H1 (cell line): Measurements from ENCODE around the gene C2orf92. TPM values are rescaled to one million over a fixed set of nuclear protein-coding genes. Genes with fewer than 3 reads are reported as not detected.

Source experiments
- BCL11A ChIP-seq, 2 experiments: IDR thresholded peaks; one replicate each; pipeline ENCODE4 v1.6.1; 2011; ENCODE audit warnings: low read depth in 2 of 2, low read length in 2 of 2, mild to moderate bottlenecking in 2 of 2
- CTBP2 ChIP-seq: IDR thresholded peaks from 2 replicates; pipeline ENCODE4 v1.7.0; 2011; ENCODE audit warnings: borderline replicate concordance, mild to moderate bottlenecking, moderate library complexity, mixed read lengths, low read length; ENCODE audit not compliant: insufficient read depth, insufficient read length
- polyA plus RNA-seq, 7 experiments: library from polyadenylated mRNA; depleted of rRNA in 3 of 7; stranded (reverse) in 5 of 7; unstranded in 2 of 7; fragments of >200 nt in 5 of 7; fragments of 200-250 nt in 2 of 7; gene quantifications; 1 replicate in 5 of 7; 2 replicates in 1 of 7; 4 replicates in 1 of 7; pipeline versions ENCODE4 v1.2.1 to v1.2.3, GENCODE V29; 2011 to 2013; ENCODE audit warnings: missing spikeins in 2 of 7, mixed read lengths in 2 of 7
- total RNA-seq: library from RNA; stranded (reverse); fragmentation: NEBNext Ultra II Directional; extraction: Animal tissue kit (Norgen Biotek cat#: 25700); gene quantifications from 2 replicates; pipeline ENCODE4 v1.2.1, GENCODE V29; 2021

The C2orf92 gene
- total and polyA plus RNA-seq, 2 of the 8 experiments (the other 6 are each of a cell fraction or from before 2014, with no cell fraction given), result 2.3 to 3.7 TPM

DNA sequence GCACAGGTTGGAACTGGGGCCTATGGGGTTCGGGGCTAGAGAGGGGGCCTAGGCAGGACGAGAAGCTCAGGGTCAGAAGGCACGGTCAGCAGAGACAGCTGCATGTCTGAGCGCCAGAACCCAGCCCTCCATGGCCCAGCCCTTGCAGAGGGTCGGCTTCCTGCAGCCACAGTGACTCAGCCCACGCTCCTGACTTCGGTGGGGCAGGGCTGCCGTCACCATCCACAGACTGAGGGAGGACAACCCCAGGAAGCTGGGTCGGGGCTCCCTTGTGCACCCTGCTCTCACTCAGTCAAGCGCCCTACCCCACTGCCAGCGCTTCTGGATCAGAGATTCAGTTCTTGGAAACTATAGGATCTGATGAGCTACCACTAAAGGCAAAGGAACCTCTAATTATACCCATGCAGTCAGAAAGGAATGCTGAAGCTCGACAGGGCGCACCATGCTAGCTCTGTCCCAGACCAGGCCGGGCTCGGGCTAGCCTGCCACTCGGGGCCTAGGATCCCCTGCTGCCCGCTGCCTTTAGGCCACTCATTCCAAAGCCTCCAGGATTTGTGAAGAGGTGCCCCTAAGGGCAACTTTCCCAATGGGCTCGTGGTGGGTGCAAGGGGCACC is 8.6 kb upstream of the C2orf92 start (continued):
- no peak for TF ChIP-seq CTBP2
- no peak for TF ChIP-seq BCL11A (IDR thresholded peaks at IDR 0.05; ENCODE audit: low read depth in 2 of 2, low read length in 2 of 2)
